ENCODE measurements around the gene PAF1.

PAF1 gene

GRCh38 chr19:39403331-39404312, 12.7 kb upstream of the PAF1 start:
- TF ChIP-seq CTCF (IDR thresholded peaks at IDR 0.05; ENCODE audit: borderline replicate concordance, insufficient read depth, low read depth, low read length) = no peak
- peak overlapping the region; percentile 59 for H3K4me3 ChIP-seq (ENCODE audit: low read depth, low read length)

DNA sequence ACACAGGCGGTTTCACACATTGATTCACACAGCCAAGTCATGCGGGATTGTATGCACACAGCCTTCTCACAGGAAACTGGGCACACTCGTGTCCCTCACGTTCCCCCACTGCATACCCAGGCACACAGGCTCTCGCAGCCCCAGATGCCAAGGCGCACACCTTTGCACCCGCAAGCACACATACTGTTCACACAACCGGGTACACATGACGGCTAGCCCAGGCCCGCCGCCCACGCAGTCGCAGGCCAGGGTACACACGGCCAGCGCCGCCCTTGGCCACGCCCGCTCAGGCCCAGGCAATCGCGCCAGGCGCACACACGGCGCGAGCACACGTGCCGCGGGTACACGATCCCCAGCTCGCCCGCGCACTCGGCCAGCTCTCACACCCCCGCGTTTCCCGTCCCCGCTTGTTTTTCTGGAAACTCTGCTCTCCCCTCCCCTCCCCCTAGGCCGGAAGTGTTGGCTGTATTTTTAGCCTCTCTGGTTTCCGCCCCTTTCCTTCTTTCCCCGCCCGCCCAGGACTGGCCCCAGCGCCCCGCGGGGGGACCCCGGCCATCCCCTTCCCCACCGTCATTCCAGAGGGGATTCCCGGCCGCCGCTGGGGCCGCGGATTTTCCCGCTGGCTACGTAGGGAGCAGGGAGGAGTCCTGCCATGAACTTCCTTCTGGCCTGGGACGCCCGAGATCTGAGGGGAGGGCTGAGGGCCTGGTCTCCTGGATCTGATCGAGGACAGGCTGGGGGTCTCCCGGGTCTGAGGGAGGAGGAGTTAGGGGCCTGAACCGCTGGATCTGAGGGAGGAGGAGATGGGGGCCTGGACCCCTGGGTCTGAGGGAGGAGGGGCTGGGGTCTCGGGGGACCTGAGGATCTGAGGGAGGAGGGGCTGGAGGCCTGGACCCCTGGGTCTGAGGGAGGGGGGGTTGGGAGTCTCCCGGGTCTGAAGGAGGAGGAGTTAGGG, 11.7 kb upstream of the PAF1 start:
- TF ChIP-seq CTCF (IDR thresholded peaks at IDR 0.05; ENCODE audit: borderline replicate concordance, insufficient read depth, low read depth, low read length) = no peak
- peak overlapping the region; percentile 59 for H3K4me3 ChIP-seq (ENCODE audit: low read depth, low read length)

DNA sequence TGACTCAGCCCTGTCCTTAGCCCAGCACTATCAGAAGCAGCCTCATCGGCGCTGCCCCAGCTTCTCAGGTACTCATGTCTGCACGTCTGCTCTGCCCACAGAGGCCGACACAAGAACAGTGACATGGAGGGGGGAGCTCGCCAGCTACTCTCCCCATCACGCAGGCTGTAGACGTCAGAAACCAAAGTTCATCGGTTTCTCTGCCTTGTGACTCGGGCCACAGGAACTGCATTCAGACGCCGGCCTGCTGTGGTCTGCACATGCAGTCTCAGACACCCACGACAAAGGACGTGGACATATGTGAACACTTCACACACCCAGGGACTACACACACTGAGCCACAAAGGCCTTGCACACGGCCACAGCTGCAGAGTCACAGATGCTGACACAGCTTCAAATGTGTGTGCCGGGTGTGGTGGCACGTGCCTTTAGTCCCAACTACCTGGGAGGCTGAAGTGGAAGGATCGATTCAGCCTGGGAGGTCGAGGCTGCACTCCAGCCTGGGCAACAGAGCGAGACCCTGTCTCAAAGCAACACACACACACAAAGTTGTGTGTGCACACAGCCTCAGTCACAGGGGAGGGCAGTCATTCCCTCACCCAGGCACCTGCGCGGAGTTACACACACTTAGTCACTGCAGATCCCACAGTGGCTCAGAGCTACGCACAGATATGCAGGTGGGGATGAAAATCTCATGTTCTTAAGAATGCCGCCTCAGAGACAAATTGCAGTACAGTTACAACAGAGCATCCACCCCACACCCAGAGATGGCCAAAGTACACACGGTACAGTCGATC, 10.8 kb upstream of the PAF1 start:
- H3K4me3 ChIP-seq (ENCODE audit: low read depth, low read length) = no peak overlapping the region
- no peak for TF ChIP-seq CTCF (IDR thresholded peaks at IDR 0.05; ENCODE audit: borderline replicate concordance, insufficient read depth, low read depth, low read length)

GRCh38 chr19:39401070-39401548, 10.2 kb upstream of the PAF1 start:
- TF ChIP-seq CTCF (IDR thresholded peaks at IDR 0.05; ENCODE audit: borderline replicate concordance, insufficient read depth, low read depth, low read length) = no peak
- H3K4me3 ChIP-seq (ENCODE audit: low read depth, low read length) = no peak overlapping the region

DNA sequence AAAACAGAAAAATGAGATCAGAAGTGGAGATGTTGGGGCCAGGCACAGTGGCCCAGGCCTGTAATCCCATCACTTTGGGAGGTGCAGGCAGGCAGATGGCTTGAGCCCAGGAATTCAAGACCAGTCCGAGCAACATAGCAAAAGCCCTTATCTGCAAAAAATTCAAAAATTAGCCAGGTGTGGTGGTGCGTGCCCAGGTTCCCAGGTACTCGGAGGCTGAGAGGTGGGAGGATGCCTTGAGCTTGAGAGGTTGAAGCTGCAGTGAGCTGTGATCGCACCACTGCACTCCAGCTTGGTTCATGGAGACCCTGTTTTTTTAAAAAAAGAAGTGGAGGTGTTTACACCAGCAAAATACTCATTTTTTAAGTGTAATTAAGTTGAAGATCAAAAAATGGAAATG, 9.2 kb upstream of the PAF1 start:
- TF ChIP-seq CTCF (IDR thresholded peaks at IDR 0.05; ENCODE audit: borderline replicate concordance, insufficient read depth, low read depth, low read length) = no peak
- no peak overlapping the region for H3K4me3 ChIP-seq (ENCODE audit: low read depth, low read length)

DNA sequence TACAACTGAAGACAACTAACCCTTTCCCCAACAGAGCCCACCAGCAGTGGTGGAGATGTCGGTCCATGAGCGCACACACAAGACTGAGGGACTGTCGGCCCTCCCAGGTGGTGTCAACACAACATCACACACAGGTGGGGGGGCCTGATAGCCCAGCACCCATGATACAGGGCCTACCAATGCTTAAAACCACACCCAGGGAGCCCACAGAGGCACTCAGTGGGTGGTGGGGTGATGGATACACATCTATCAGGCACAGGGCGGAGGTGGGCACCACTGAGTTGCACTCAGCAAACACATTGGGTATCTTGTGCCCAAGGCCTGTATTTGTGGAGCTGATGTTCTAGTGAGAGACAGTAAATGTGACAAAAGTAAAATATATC, 8.8 kb upstream of the PAF1 start:
- TF ChIP-seq CTCF (IDR thresholded peaks at IDR 0.05; ENCODE audit: borderline replicate concordance, insufficient read depth, low read depth, low read length) = no peak
- H3K4me3 ChIP-seq (ENCODE audit: low read depth, low read length) = no peak overlapping the region
